ENCODE measurements around the gene CDYL. TPM values are rescaled to one million over a fixed set of nuclear protein-coding genes. Genes with fewer than 3 reads are reported as not detected.
A peak's percentile ranks its signal among the peaks of the same experiment; 100 is the strongest.

CDYL gene
- polyA plus RNA-seq, 4 donors = 25.7 to 31.1 (median 29.0) TPM

DNA sequence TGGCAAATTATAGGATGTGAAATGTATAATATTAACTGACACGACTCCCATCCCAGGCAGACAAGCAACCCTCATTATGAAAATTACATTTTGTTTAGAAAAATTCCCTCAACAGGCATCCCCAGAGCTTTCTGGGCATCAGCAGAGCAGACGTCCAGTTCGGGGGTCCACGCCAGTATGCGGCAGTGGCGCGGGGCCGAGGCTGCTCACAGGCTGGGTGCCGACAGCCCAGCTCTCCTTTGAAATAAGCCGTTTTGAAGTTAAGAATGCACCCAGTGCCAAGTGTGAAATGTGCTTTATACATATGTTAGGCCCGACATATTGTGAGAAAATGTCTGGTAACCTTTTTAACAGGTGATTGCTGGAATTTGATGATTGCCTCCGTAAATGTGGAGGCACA, 177.2 kb downstream of the CDYL start:
- no peak for DNase-seq (ENCODE audit: low read depth in 4 of 4, low spot score in 3 of 4)

DNA sequence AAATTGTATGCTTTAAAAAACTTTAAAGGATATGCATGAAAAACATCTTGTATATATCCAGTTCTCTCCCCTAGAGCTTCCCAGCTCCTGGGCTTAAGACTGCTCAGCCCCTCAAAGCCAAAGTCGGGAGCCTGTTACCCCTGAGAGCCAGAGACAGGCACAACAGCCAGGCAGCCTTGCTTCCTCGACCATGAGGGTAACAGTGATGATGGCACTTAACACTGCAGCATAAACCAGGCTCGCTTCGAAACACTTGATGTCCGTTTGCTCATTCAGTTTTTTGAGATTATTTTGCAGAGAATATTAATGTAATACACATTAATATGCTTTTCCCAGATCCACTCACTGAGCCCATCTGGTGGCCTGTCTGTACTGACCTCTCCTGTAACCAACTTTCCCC, 180.4 kb downstream of the CDYL start:
- no peak for DNase-seq (ENCODE audit: low read depth in 4 of 4, low spot score in 3 of 4)

DNA sequence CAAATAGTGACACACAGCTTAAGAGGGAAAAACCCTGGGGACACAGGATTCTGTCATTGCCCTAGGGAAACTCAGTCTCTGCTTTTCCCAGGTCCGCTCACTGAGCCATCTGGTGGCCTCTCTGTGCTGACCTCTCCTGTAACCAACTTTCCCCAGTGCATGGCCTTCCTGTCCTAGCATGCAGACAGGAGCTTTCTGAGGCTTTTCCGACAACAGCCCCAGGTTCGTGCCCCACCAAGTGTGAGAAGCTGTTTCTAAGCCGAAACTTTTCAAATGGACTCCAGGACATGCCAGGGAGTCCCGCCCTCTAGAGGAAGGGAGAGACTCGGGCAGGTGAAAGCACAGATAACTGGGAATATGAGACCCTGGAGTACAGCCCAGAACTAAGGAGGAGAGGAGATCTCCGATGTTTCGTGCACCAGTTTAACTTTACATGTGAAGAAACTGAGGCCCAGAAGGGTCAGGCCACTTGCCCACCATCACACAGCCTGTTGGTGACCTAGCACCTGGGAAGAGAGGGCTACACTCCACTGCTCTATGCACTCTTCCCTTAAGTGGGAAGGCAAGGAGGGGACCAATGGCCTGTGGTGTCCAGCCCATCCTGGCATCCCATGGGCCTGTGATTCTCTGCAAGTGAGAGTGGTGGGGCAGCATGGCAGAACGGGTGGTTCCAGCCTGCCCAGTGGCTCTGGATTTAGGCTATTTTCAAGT, 181.5 kb downstream of the CDYL start:
- DNase-seq (ENCODE audit: low read depth in 4 of 4, low spot score in 3 of 4) = no peak

DNA sequence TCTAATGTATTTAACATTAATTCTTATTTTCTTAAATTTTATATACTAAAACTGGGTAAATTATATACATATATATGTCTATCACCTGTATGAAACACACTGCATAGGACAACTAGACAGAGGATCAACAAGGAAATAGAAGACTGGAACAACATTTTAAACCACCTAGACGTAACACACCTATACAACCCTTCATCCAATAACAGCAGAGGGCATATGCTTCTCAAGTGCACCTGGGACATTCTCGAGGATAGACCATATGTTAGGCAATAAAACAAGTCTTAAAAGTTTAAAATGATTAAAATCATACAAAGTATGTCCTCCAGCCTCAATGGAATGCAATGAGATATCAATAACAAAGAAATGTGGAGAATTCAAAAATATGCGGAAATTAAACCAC, 182.4 kb downstream of the CDYL start:
- no peak for DNase-seq (ENCODE audit: low read depth in 4 of 4, low spot score in 3 of 4)

DNA sequence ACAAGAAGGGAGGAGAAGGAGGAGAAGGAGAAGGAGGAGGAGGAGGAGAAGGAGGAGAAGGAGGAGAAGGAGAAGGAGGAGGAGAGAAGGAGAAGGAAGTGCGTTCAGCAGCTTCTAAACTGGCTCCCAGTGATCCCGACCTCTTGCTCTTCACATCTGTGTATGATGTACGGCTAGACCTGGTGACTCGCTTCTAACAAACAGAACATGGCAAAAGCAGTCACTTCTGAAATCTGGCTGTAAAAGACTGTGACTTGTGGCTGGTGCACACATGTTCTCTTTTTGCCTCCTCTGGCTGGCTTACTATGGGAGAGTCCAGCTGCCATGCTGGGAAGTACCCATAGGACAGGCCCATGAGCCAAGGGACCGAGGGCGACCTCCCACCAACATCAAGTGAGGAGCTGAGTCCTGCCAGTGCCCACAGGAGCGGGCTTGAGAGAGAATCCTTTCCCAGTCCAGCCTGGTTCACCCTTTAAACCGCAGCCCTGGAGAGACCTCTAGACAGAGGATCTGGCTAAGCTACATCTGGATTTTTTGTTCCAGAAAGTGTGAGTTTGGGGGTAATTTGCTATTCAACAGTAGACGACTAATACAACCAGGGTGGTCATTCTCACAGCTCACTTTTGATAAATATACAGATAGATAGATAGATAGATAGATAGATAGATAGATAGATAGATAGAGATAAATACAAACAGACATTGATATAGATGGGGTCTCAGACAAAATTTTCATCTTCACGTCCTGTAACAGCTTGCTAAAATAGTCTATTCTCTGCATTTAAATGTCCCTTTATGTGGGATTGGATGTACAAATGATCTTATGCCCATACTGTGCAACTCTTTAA, 185.3 kb downstream of the CDYL start:
- DNase-seq (ENCODE audit: low read depth in 4 of 4, low spot score in 3 of 4) = no peak

DNA sequence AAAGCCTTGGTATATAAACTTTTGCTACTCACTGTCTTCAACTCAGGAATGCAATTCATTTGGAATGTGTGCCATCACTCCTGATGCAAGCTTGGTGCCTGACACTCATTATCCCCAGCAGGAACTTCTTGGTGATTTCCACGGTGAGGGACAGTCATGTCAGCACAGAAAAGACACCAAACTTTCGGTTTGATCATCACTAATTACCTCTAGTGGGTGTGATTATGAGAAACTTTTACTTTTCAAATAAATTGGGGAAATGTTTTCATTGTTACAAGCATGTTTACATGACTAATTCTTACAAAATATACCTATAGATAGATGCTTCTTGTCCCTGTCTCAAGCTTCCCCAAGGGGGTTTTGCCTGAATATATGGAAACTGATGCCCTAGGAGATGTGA, 186.7 kb downstream of the CDYL start:
- no peak for DNase-seq (ENCODE audit: low read depth in 4 of 4, low spot score in 3 of 4)

DNA sequence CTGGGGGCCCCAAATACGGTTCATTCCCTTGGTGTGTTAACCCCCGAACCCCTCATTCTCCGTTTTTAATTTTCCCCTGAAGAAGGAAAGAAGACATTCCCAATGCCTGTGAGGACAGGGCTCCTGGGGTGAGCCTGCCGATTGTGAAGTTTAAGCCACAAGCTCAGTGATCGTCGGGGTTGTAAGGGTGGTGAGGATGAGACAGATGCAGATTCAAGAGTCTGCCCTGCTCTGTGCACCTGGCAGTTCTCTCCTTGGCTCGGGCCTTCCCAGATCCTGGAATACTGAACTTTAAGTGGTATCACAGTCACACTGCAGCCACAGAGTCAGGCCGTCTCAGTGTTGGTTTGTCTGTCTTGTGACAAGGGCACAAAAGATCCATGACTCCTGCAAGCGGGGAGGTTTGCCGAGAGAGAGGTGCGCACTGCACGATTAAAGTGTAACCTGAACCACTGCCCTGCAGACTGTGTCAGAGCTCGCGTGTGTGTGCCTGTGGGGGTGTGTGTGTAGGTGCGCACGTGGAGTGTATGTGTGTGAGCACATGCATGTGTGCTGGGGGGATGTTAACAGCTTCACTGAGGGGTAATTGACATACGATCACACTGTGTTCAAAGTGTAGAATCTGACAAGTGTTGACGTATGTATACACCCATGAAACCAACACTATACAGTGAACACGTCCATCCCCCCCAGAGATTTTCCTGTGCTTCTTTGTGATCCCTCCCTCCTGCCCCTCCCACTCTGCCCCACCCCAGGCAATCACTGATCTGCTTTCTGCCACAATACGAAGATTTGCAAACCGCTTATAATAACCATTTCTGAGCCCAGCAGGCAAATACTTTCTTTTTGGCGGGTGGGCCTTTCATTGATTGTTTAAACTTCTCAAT, 188.7 kb downstream of the CDYL start:
- DNase-seq (ENCODE audit: low read depth in 4 of 4, low spot score in 3 of 4) = no peak

DNA sequence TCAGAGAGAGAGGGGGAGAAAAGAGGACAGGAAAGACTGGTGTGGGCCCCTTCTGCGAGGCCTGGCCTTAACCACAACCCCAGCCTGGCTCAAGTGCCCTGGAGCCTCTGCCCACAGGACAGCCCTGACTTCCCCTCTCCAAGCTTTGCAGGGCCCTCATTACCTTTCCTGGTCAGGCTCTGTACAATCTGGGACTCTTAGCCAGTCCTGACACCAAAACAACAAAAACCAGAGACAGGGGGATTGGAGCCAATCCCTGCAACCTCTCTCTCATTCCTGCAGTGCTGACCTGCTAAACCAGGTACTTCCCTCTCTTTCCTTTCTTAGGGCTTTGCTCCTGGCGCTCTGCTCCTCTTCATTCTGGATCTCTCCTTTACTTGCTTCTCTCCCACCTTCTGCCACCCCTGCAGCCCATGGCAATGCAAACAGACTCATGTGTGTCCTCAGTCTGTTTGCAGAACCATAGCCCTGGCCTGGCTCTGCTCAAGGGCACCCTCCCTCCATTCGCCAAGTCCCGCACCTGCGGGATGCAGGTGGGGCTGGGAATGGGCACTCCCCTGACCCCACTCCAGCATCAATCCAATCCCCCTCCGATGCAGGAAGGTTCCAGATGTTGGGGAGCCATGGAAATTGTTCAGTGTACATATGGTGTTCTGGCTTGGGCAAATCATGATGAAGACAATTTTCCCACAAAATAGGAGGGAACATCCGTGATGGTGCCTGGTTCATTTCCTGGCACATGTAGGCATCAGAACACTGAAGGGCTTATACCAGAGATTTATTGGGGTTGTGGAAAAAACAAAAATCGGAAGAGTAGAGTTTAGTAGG, 189.6 kb downstream of the CDYL start:
- no peak for DNase-seq (ENCODE audit: low read depth in 4 of 4, low spot score in 3 of 4)

DNA sequence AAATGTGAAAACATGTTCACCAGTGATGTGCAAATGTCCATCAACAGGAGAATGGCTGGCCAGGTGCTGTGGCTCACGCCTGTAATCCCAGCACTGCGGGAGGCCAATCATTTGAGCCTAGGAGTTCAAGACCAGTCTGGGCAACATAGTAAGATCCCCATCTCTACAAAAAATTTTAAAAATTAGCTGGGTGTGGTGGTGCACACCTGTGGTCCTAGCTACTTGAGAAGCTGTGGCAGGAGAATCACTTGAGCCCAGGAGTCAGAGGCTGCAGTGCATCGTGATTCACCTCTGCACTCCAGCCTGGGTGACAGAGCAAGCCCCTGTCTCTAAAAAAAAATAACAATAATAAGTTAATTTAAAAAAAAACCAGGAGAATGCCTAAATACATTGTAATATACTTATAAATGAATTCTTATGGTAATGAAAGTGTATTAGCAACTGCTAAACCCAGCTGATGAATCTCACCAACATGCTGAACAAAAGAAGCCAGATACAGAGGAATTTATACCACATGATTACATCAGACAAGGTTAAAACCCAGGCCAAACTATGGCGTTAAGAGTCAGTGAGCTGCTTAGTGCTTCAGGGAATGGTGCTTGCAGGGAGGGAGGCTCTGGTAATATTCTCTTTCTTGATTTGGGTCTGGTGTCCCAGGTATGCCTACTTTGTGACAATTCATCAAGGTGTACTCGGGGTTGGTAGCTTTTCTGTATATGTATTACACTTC, 191.3 kb downstream of the CDYL start:
- DNase-seq (ENCODE audit: low read depth in 4 of 4, low spot score in 3 of 4) = no peak

DNA sequence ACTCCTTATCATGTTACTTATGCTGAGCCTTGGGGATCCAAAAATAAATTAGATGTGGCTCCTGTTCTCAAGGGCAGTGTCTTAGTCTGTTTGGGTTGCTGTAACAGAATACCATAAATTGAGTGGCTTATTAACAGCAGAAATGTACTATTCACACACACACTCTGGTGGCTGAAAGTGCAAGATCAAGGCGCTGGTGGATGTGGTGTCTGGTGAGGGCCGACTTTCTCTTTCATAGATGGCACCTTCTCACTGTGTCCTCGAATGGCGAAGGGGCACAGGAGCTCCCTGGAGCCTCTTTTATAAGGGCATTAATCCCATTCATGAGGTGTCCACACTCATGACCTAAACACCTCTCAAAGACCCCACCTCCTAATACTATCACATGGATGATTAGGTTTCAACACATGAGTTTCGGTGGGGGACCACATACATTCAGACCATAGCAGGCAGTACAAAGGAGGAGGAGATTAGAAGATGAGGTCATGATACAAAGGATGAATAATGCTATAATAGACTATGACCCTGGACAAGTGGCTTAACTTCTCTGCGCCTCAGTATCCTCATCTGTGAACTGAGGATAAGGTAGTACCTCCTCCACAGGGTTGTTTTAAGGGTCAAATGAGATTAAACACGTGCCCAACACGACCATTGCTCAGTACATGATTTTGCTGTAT, 193.5 kb downstream of the CDYL start:
- DNase-seq (ENCODE audit: low read depth in 4 of 4, low spot score in 3 of 4) = no peak

DNA sequence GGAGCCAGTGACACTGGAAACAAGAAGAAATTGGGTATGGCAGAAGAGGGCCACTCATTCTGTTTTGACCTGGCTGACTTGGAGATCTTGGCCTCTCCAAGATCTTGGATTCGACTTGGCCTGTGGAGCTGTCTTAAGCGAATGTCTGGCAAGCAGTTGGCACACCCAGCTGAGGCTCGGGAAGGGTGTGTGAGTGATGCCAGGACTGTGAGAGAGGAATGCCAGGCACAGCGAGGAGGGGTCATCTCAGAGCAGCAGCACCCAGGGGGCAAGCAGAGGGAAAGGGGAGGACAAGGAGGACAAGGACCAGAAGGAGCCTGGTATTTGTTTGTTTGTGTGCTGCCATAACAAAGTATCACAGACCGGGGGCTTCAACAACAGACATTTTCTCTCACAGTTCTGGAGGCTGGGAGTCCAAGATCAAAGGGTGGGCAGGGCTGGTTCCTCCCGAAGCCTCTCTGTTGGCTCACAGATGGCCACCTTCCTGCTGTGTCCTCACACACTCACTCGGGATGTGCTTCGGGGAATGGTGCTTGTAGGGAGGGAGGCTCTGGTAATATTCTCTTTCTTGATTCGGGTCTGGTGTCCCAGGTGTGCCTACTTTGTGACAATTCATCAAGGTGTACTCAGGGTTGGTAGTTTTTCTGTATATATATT, 194.7 kb downstream of the CDYL start:
- no peak for DNase-seq (ENCODE audit: low read depth in 4 of 4, low spot score in 3 of 4)

DNA sequence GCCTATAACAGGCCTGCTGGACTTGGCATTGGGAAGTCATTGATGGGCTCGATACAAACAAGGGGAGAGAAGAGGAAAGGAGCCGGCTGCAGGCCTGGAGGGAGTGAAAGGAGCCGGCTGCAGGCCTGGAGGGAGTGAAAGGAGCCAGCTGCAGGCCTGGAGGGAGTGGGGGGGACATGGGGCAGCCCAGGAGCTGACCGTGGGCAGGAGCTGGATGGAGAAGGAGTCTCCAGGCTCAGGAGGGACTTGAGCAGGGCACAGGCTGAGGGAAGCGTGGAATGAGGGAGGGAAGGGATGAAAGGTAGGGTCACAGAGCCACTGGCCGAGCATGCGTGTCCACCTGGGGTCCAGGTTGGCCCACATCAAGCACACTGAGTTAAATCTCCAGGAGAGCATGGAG, 195.6 kb downstream of the CDYL start:
- no peak for DNase-seq (ENCODE audit: low read depth in 4 of 4, low spot score in 3 of 4)

DNA sequence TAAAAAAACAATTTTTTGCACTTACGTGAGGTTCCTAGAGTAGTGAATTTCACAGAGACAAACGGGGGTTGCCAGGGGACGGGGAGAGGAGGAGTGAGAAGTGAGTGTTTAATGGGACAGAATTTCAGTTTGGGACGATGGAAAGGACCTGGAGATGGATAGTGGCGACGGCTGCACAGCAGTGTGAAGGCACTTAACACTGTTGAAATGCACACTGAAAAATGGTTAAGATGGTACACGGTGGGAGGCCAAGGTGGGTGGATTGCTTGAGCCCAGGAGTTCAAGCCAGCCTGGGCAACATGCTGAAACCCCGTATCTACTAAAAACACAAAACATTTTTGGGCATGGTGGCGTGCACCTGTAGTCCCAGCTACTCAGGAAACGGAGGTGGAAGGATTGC, 196.2 kb downstream of the CDYL start:
- no peak for DNase-seq (ENCODE audit: low read depth in 4 of 4, low spot score in 3 of 4)

DNA sequence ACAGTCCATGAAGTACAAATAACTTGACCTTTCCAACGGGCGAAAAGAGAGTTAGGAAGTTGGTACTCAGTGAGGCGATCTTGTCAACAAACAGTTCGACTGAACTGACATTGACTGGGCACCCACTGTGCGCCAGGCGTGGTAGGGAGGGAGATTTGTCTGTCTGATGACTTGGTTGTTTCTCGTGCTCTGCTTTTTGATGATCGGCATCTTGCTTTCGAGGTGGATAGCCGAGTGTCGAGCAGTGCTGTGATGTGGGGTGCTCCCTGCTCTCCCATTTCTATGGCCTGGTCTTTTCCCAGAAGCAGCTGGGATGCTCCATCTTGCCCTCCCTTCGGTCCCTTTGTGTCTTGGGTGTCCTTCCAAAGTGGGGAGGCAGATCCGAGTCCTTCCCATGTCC, 197.2 kb downstream of the CDYL start:
- DNase-seq (ENCODE audit: low read depth in 4 of 4, low spot score in 3 of 4) = no peak

DNA sequence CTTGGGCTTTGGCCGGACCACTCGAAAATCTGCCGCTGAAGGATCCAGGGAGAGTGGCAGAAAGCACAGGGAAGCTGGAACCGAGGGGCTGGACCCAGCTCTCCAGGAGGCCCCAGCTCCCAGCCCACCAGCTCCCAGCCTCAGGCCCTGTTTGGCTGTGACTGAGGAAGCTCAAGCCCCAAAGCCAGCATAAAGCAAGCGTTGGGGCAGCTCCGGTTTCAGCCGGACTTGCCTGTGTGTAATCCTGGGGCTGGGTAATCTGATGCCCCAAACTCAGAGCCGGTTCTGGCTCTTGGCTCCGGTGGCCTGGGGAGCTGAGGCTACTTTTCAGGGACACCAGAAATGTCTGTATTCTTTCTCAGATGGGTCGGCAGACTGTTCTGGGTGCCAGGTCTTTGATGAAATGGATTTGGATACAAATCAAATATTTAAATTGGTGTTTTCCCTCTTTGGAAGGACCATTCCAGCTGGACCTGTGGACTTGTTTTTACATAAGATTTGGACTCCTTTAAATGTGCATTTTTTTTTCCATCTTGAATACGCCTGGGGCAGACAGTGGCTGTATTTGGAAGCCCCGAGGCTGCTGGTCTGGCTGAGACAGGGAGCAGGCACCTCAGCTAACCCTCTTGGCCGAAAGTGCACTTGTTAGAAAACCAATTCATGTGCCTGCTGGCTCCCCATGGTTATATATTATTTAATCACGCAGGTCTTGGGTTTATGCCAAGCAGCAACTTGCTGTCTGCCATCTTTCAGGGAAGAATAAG, 198.0 kb downstream of the CDYL start:
- peak in 2 of 4 donors; percentile 44 to 56 for DNase-seq (ENCODE audit: low read depth in 4 of 4, low spot score in 3 of 4)

DNA sequence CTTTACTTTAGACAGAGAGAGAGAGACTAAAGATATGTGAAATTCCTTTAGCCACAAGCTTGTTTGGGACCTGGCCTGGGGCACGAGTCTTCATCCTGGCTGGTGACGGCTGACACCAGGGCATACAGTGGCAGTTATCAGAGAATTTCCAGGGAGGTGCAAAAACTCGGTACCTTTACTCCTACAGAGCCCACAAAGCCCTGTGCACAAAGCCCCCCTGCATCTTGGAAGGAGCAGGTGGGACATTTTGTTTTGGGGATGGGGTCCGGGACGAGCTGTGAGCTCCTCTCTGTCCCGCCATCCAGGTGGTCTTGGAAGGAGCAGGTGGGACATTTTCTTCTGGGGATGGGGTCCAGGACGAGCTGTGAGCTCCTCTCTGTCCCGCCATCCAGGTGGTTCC, 198.8 kb downstream of the CDYL start:
- DNase-seq (ENCODE audit: low read depth in 4 of 4, low spot score in 3 of 4) = no peak

DNA sequence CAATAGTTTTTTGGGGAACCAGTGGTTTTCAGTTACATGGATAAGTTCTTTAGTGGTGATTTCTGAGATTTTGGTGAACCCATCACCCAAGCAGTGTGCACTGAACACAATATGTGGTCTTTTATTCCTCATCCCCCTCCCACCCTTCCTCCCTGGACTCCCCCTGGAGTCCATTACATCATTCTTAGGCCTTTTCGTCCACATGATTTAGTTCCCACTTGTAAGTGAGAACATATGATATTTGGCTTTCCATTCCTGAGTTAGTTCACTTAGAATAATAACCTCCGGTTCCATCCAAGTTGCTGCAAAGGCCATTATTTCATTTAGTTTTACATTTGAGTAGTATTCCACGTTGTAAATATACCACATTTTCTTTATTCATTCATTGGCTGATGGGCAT, 199.3 kb downstream of the CDYL start:
- DNase-seq (ENCODE audit: low read depth in 4 of 4, low spot score in 3 of 4) = no peak

DNA sequence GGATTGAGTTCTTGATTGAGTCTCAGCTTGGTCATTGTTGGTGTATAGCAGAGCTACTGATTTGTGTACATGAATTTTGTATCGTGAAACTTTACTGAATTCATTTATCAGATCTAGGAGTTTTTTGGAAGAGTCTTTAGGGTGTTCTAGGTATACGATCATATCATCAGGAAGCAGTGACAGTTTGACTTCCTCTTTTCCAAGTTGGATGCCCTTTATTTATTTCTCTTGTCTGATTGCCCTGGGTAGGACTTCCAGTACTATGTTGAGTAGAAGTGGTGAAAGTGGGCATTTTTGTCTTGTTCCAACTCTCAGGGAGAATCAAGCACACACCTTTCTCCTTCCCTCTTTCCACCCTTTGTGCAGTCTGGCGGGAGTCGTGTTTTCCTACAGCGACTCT, 201.3 kb downstream of the CDYL start:
- no peak for DNase-seq (ENCODE audit: low read depth in 4 of 4, low spot score in 3 of 4)
